Astrocyte (in vitro differentiated cells and primary cell): ENCODE measurements around the gene METAP1D.

Source experiments
- CTCF ChIP-seq: IDR thresholded peaks from 2 replicates; pipeline ENCODE4 v1.5.1; 2011; ENCODE audit warnings: low read depth, mild to moderate bottlenecking, inconsistent platforms, low read length, moderate library complexity; ENCODE audit not compliant: insufficient read depth
- EZH2 ChIP-seq: IDR thresholded peaks from 2 replicates; pipeline ENCODE4 v1.6.1; 2012; ENCODE audit warnings: mild to moderate bottlenecking, low read length, inconsistent platforms; ENCODE audit not compliant: insufficient read depth

DNA sequence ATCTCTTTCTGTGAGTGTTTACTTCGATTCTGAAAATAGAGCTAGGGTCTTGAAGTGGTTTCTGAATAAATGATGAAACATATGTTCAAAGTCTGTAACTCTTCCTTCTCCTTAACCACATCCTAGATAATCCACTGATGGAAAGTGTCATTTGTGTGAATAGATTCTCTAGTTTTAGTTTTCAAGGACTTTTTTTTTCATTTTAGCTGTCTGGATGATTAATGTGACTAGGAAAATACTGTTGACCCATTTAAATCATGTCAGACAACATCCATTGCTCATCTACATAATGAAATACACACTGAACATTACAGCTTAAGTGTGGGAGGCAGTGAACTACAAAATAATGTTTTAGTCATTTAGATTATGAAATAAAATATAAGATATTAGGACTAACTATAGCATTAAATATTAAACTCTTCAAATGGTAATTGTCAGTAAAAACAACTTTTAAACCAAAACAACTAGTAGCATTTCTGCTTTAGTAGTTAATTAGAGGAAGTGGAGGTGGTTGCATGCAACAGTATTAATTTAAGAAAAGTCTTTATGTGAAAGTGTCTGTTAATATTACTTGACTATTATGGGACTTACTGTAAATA is 46.4 kb downstream of the METAP1D start:
- TF ChIP-seq CTCF = no peak
- no peak for TF ChIP-seq EZH2
